GM21423 (cell line): Measurements from ENCODE around the gene S100B.

Experiments
- ATAC-seq: cut with Tn5 transposase; IDR thresholded peaks from one replicate; pipeline ENCODE4 v1.9.1; 2021; ENCODE audit warnings: mild to moderate bottlenecking, moderate library complexity; ENCODE audit not compliant: unreplicated experiment

The S100B gene

GRCh38 chr21:46562964-46563607 is 41.8 kb downstream of the S100B start:
- no peak for ATAC-seq

GRCh38 chr21:46562472-46562871 is 42.4 kb downstream of the S100B start:
- no peak for ATAC-seq

- ATAC-seq = no peak
These were observed 43.3 kb downstream of the S100B start for GRCh38 chr21:46561445-46562090.

GRCh38 chr21:46560568-46561444 is 44.1 kb downstream of the S100B start:
- ATAC-seq = no peak

- no peak for ATAC-seq
These were observed 45.4 kb downstream of the S100B start for GRCh38 chr21:46559291-46559983.

- no peak for ATAC-seq
These were observed 46.9 kb downstream of the S100B start for GRCh38 chr21:46557919-46558392.

GRCh38 chr21:46557469-46557868 is 47.4 kb downstream of the S100B start:
- ATAC-seq = no peak

- ATAC-seq = no peak
These were observed 48.1 kb downstream of the S100B start for GRCh38 chr21:46556802-46557201.

- no peak for ATAC-seq
These were observed 49.2 kb downstream of the S100B start for GRCh38 chr21:46555678-46556077.

GRCh38 chr21:46555225-46555617 is 49.7 kb downstream of the S100B start:
- ATAC-seq = no peak

- no peak for ATAC-seq
These were observed 50.3 kb downstream of the S100B start for GRCh38 chr21:46554431-46555224.

GRCh38 chr21:46553993-46554392 is 50.9 kb downstream of the S100B start:
- ATAC-seq = no peak

GRCh38 chr21:46552865-46553379 is 52.0 kb downstream of the S100B start:
- ATAC-seq = no peak

- ATAC-seq = no peak
These were observed 52.6 kb downstream of the S100B start for GRCh38 chr21:46552274-46552673.

- no peak for ATAC-seq
These were observed 53.1 kb downstream of the S100B start for GRCh38 chr21:46551636-46552241.

GRCh38 chr21:46550116-46550941 is 54.6 kb downstream of the S100B start:
- ATAC-seq = no peak

- no peak for ATAC-seq
These were observed 55.2 kb downstream of the S100B start for GRCh38 chr21:46549650-46550049.
